Activated T-cell treated with anti-CD3 and anti-CD28 coated beads, Interleukin-2, amount 50 U/mL, for 24 hours (primary cell): ENCODE measurements around the gene OR2G3.

Source experiments
- DNase-seq: peaks from one replicate; pipeline ENCODE4 v3.0.0-alpha.2; 2020
- H3K27ac Mint-ChIP-seq: 2 replicates; pipeline ENCODE4 v1.8.0; 2020; ENCODE audit warnings: mild to moderate bottlenecking, mixed read lengths
- H3K27me3 Mint-ChIP-seq: 2 replicates; pipeline ENCODE4 v1.8.0; 2020; ENCODE audit warnings: mixed read lengths
- H3K36me3 Mint-ChIP-seq: 2 replicates; pipeline ENCODE4 v1.8.0; 2020; ENCODE audit warnings: low read depth, mixed read lengths
- H3K4me1 Mint-ChIP-seq: 2 replicates; pipeline ENCODE4 v1.8.0; 2020; ENCODE audit warnings: low read depth, mixed read lengths
- H3K4me3 Mint-ChIP-seq: 2 replicates; pipeline ENCODE4 v1.8.0; 2020; ENCODE audit warnings: mild to moderate bottlenecking, moderate library complexity, mixed read lengths
- H3K9me3 Mint-ChIP-seq: 2 replicates; pipeline ENCODE4 v1.8.0; 2020; ENCODE audit warnings: mixed read lengths

Gene OR2G3

GRCh38 chr1:247605286-247605685, at the start of gene OR2G3:
TSS of gene OR2G3 (plus strand) at chr1:247605586. CDS start at chr1:247605586, 0 bp downstream.
- Mint-ChIP-seq H3K4me1 (no peaks in the 10 kb centered on the region), H3K27ac (no peak within 1 kb of the TSS), H3K36me3 (no peaks in the 10 kb centered on the region), H3K9me3 (peaks cover 3% of the 10 kb centered on the region), H3K4me3 (no peak within 1 kb of the TSS), H3K27me3 (peaks cover 10% of the 10 kb centered on the region)
- no peak for DNase-seq

GRCh38 chr1:247557926-247558674, 47.3 kb upstream of the OR2G3 start:
- H3K27ac Mint-ChIP-seq = no peak overlapping the region
- H3K9me3 Mint-ChIP-seq = no peaks in the 10 kb centered on the region
- no peaks in the 10 kb centered on the region for H3K36me3 Mint-ChIP-seq
- H3K4me1 Mint-ChIP-seq = peaks cover 10% of the 10 kb centered on the region
- no peak for DNase-seq
- no peak overlapping the region for H3K4me3 Mint-ChIP-seq
- peaks cover 3% of the 10 kb centered on the region for H3K27me3 Mint-ChIP-seq

- H3K27me3 Mint-ChIP-seq = peaks cover 3% of the 10 kb centered on the region
- no peak overlapping the region for H3K27ac Mint-ChIP-seq
- DNase-seq = no peak
- H3K4me3 Mint-ChIP-seq = no peak overlapping the region
- no peaks in the 10 kb centered on the region for H3K36me3 Mint-ChIP-seq
- no peaks in the 10 kb centered on the region for H3K9me3 Mint-ChIP-seq
- peaks cover 10% of the 10 kb centered on the region for H3K4me1 Mint-ChIP-seq
Measured at GRCh38 chr1:247561711-247562110, 43.7 kb upstream of the OR2G3 start.

GRCh38 chr1:247562198-247562597, 43.2 kb upstream of the OR2G3 start:
- Mint-ChIP-seq H3K4me3 (no peak overlapping the region), H3K27ac (no peak overlapping the region), H3K27me3 (peaks cover 3% of the 10 kb centered on the region), H3K4me1 (peaks cover 10% of the 10 kb centered on the region), H3K36me3 (no peaks in the 10 kb centered on the region), H3K9me3 (no peaks in the 10 kb centered on the region)
- no peak for DNase-seq

- peaks cover 13% of the 10 kb centered on the region for H3K9me3 Mint-ChIP-seq
- no peaks in the 10 kb centered on the region for H3K4me1 Mint-ChIP-seq
- H3K36me3 Mint-ChIP-seq = no peaks in the 10 kb centered on the region
- no peak for DNase-seq
- peaks cover 13% of the 10 kb centered on the region for H3K27me3 Mint-ChIP-seq
- H3K4me3 Mint-ChIP-seq = no peak overlapping the region
- H3K27ac Mint-ChIP-seq = no peak overlapping the region
Measured at GRCh38 chr1:247574236-247574635, 31.1 kb upstream of the OR2G3 start.

- H3K27ac Mint-ChIP-seq = no peak overlapping the region
- peaks cover 13% of the 10 kb centered on the region for H3K27me3 Mint-ChIP-seq
- H3K36me3 Mint-ChIP-seq = no peaks in the 10 kb centered on the region
- no peak overlapping the region for H3K4me3 Mint-ChIP-seq
- DNase-seq = no peak
- H3K4me1 Mint-ChIP-seq = no peaks in the 10 kb centered on the region
- H3K9me3 Mint-ChIP-seq = peaks cover 11% of the 10 kb centered on the region
Measured at GRCh38 chr1:247574664-247575063, 30.7 kb upstream of the OR2G3 start.

- no peaks in the 10 kb centered on the region for H3K4me1 Mint-ChIP-seq
- no peak for DNase-seq
- no peak overlapping the region for H3K27ac Mint-ChIP-seq
- H3K27me3 Mint-ChIP-seq = peaks cover 13% of the 10 kb centered on the region
- H3K4me3 Mint-ChIP-seq = no peak overlapping the region
- peaks cover 4% of the 10 kb centered on the region for H3K9me3 Mint-ChIP-seq
- H3K36me3 Mint-ChIP-seq = no peaks in the 10 kb centered on the region
Measured at GRCh38 chr1:247576514-247576913, 28.9 kb upstream of the OR2G3 start.

GRCh38 chr1:247578946-247579460, 26.4 kb upstream of the OR2G3 start:
- Mint-ChIP-seq H3K36me3 (no peaks in the 10 kb centered on the region), H3K4me1 (no peaks in the 10 kb centered on the region), H3K27me3 (peaks cover 5% of the 10 kb centered on the region), H3K9me3 (no peaks in the 10 kb centered on the region), H3K27ac (no peak overlapping the region), H3K4me3 (no peak overlapping the region)
- DNase-seq = no peak

GRCh38 chr1:247588060-247588459, 17.3 kb upstream of the OR2G3 start, which contains the start of gene OR2G2:
TSS of gene OR2G2 (plus strand) at chr1:247588360. CDS start at chr1:247588360, 0 bp downstream.
- Mint-ChIP-seq H3K27ac (no peak within 1 kb of the TSS), H3K9me3 (no peaks in the 10 kb centered on the region), H3K36me3 (no peaks in the 10 kb centered on the region), H3K27me3 (peaks cover 2% of the 10 kb centered on the region), H3K4me3 (no peak within 1 kb of the TSS), H3K4me1 (no peaks in the 10 kb centered on the region)
- DNase-seq = no peak

- H3K27ac Mint-ChIP-seq = no peak overlapping the region
- no peak overlapping the region for H3K4me3 Mint-ChIP-seq
- H3K27me3 Mint-ChIP-seq = peaks cover 4% of the 10 kb centered on the region
- H3K36me3 Mint-ChIP-seq = no peaks in the 10 kb centered on the region
- no peak for DNase-seq
- H3K4me1 Mint-ChIP-seq = no peaks in the 10 kb centered on the region
- peaks cover 3% of the 10 kb centered on the region for H3K9me3 Mint-ChIP-seq
Measured at GRCh38 chr1:247613405-247613804, 8.0 kb downstream of the OR2G3 start.

- H3K27ac Mint-ChIP-seq = no peak overlapping the region
- H3K27me3 Mint-ChIP-seq = no peaks in the 10 kb centered on the region
- H3K4me3 Mint-ChIP-seq = no peak overlapping the region
- no peaks in the 10 kb centered on the region for H3K9me3 Mint-ChIP-seq
- H3K36me3 Mint-ChIP-seq = no peaks in the 10 kb centered on the region
- H3K4me1 Mint-ChIP-seq = no peaks in the 10 kb centered on the region
- no peak for DNase-seq
Measured at GRCh38 chr1:247614625-247615024, 9.2 kb downstream of the OR2G3 start.

GRCh38 chr1:247627951-247628350, 22.6 kb downstream of the OR2G3 start:
- no peaks in the 10 kb centered on the region for H3K4me1 Mint-ChIP-seq
- H3K27ac Mint-ChIP-seq = no peak overlapping the region
- H3K36me3 Mint-ChIP-seq = no peaks in the 10 kb centered on the region
- DNase-seq = no peak
- no peak overlapping the region for H3K4me3 Mint-ChIP-seq
- H3K27me3 Mint-ChIP-seq = no peaks in the 10 kb centered on the region
- peaks cover 7% of the 10 kb centered on the region for H3K9me3 Mint-ChIP-seq

- H3K27me3 Mint-ChIP-seq = peaks cover 46% of the 10 kb centered on the region
- H3K4me3 Mint-ChIP-seq = no peak overlapping the region
- no peak for DNase-seq
- peaks cover 3% of the 10 kb centered on the region for H3K9me3 Mint-ChIP-seq
- H3K27ac Mint-ChIP-seq = no peak overlapping the region
- H3K36me3 Mint-ChIP-seq = no peaks in the 10 kb centered on the region
- H3K4me1 Mint-ChIP-seq = peaks cover 4% of the 10 kb centered on the region
Measured at GRCh38 chr1:247638011-247638410, 32.6 kb downstream of the OR2G3 start.

- Mint-ChIP-seq H3K27me3 (peaks cover 46% of the 10 kb centered on the region), H3K36me3 (no peaks in the 10 kb centered on the region), H3K9me3 (peaks cover 3% of the 10 kb centered on the region), H3K27ac (no peak overlapping the region), H3K4me3 (no peak overlapping the region), H3K4me1 (peaks cover 4% of the 10 kb centered on the region)
- no peak for DNase-seq
Measured at GRCh38 chr1:247638781-247639180, 33.4 kb downstream of the OR2G3 start.

GRCh38 chr1:247639381-247639981, 34.1 kb downstream of the OR2G3 start:
- H3K4me1 Mint-ChIP-seq = peaks cover 4% of the 10 kb centered on the region
- DNase-seq = peak; percentile 63
- H3K4me3 Mint-ChIP-seq = no peak overlapping the region
- no peak overlapping the region for H3K27ac Mint-ChIP-seq
- peaks cover 3% of the 10 kb centered on the region for H3K9me3 Mint-ChIP-seq
- H3K36me3 Mint-ChIP-seq = no peaks in the 10 kb centered on the region
- peaks cover 46% of the 10 kb centered on the region for H3K27me3 Mint-ChIP-seq
